Regular cardiac myocyte (primary cell): Measurements from ENCODE around the gene NUTM2E. TPM values are rescaled to one million over a fixed set of nuclear protein-coding genes. Genes with fewer than 3 reads are reported as not detected.

Source experiments
- total RNA-seq: library from RNA; depleted of rRNA; stranded (reverse); fragments of >200 nt; gene quantifications from 2 replicates; pipeline ENCODE4 v1.2.3, GENCODE V29; 2014

NUTM2E gene, protein sequence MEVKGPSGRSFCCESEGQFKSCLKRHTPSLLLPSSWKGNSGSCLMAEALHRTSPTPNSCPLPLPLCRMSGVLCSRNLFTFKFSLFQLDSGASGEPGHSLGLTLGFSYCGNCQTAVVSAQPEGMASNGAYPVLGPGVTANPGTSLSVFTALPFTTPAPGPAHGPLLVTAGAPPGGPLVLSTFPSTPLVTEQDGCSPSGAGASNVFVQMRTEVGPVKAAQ (N-terminal part only)
- total RNA-seq: under 0.01 TPM in 1 of 2 replicates, not detected in the other

DNA sequence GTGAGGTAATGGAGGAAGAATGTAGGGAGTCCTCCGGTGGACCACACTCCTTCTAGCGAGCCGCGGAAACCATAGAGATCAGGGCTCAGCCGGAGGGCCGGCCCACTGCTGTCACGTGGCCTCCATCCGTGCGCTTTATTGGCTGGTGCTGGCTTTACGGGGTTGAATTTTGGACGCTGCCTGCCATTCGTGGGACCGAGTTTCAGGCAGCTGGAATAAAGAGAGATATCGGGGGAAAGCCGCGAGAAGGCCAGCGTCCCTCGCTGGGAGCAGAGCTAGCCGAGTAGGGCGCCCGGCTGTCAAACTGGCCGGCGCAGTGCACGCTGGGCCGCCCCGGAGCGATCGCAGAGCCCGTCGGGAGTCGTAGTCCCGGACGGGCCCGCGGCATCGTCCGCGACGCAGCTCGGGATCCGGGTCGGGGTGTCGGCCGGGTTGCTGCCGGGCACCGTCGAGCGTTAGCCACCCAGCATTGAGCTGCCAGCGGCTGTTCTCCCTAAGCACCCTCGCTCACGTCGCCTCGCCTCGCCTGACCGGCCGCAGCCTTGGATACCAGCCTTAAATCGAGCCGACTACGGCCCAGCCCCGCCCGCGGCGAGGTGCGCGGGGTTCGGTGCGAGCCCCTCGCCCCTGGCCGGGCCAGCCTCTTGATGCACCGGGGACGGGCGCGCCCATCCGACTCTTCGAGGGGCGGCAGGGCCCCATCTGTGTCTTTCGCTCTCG lies at the start of gene NUTM2E:
Gene NUTM2E, plus strand, starts transcription at position 244 of the 720 bp plus-strand sequence. CDS start 15,002 bp downstream, outside the sequence.

Other genes with a start within 250 kb of the NUTM2E start
- gene SFTPA1, start 215.8 kb upstream of the NUTM2E start, total RNA-seq: not detected in 2 replicates
- gene NUTM2B, start 123.5 kb upstream of the NUTM2E start, total RNA-seq: 0.19 and 0.28 TPM in 2 replicates
- gene SFTPD, start 122.4 kb downstream of the NUTM2E start, total RNA-seq: not detected in 2 replicates